ENCODE data around the gene ASB10.

ASB10 gene

GRCh38 chr7:151209588-151209987 is 22.5 kb upstream of the ASB10 start:
- TF ChIP-seq CTCF (IDR thresholded peaks at IDR 0.05; ENCODE audit: extremely low read depth, missing control alignments) = no peak
- no peak for DNase-seq (ENCODE audit: low spot score)

GRCh38 chr7:151208253-151208862 is 21.3 kb upstream of the ASB10 start:
- TF ChIP-seq CTCF (IDR thresholded peaks at IDR 0.05; ENCODE audit: extremely low read depth, missing control alignments) = no peak
- DNase-seq (ENCODE audit: low spot score) = no peak

GRCh38 chr7:151207804-151208203 is 20.8 kb upstream of the ASB10 start:
- no peak for TF ChIP-seq CTCF (IDR thresholded peaks at IDR 0.05; ENCODE audit: extremely low read depth, missing control alignments)
- DNase-seq (ENCODE audit: low spot score) = no peak

- no peak for TF ChIP-seq CTCF (IDR thresholded peaks at IDR 0.05; ENCODE audit: extremely low read depth, missing control alignments)
- no peak for DNase-seq (ENCODE audit: low spot score)
Measured at GRCh38 chr7:151207315-151207714, 20.3 kb upstream of the ASB10 start.

- DNase-seq (ENCODE audit: low spot score) = no peak
- no peak for TF ChIP-seq CTCF (IDR thresholded peaks at IDR 0.05; ENCODE audit: extremely low read depth, missing control alignments)
Measured at GRCh38 chr7:151206914-151207313, 19.9 kb upstream of the ASB10 start.

GRCh38 chr7:151205730-151206129 is 18.7 kb upstream of the ASB10 start:
- TF ChIP-seq CTCF (IDR thresholded peaks at IDR 0.05; ENCODE audit: extremely low read depth, missing control alignments) = no peak
- DNase-seq (ENCODE audit: low spot score) = no peak

GRCh38 chr7:151204383-151205032 is 17.5 kb upstream of the ASB10 start:
- TF ChIP-seq CTCF (IDR thresholded peaks at IDR 0.05; ENCODE audit: extremely low read depth, missing control alignments) = no peak
- no peak for DNase-seq (ENCODE audit: low spot score)

Data from GM20000 (cell line).